ENCODE measurements around the gene ERAL1.

DNA sequence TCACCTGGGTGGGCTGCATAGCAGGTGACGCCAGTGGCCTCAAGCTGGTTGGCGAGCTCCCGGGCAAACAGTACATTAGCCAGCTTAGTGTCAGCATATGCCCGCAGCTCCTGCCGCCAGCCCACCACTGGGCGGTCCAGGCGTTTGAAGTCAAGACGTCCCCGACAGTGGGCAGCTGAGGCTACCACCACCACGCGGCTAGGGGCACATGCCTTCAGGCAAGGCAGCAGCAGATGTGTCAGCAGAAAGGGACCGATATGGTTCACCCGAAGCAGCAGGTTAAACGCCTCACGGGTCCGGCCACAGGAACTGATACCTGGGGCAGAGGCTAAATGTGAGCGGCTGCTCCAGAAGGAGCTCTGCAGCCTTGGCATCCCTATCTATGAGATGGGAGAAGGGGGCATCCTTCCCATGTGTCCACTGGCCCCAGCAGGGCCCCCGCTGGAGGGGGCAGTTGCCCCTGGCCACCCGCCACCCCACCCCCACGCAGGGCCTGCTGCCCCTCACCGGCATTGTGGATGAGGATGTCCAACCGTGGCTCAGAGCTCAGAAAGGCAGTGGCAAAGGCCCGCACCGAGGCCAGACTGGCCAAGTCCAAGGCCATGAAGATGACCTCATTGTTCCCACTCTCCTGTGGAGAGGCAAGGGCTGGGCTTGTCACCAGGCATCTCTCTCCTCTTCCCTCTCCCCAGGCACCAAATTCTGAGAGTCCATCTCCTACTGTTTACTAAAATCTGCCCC lies 46.3 kb downstream of the ERAL1 start:
- TF ChIP-seq, protein P1, sequence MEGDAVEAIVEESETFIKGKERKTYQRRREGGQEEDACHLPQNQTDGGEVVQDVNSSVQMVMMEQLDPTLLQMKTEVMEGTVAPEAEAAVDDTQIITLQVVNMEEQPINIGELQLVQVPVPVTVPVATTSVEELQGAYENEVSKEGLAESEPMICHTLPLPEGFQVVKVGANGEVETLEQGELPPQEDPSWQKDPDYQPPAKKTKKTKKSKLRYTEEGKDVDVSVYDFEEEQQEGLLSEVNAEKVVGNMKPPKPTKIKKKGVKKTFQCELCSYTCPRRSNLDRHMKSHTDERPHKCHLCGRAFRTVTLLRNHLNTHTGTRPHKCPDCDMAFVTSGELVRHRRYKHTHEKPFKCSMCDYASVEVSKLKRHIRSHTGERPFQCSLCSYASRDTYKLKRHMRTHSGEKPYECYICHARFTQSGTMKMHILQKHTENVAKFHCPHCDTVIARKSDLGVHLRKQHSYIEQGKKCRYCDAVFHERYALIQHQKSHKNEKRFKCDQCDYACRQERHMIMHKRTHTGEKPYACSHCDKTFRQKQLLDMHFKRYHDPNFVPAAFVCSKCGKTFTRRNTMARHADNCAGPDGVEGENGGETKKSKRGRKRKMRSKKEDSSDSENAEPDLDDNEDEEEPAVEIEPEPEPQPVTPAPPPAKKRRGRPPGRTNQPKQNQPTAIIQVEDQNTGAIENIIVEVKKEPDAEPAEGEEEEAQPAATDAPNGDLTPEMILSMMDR (conservative IDR thresholded peaks at IDR 0.05; ENCODE audit: low read depth, low read length) = no peak
- TF ChIP-seq CHD1 (IDR thresholded peaks at IDR 0.05; ENCODE audit: low read depth, low read length) = no peak
